Ishikawa (cell line): ENCODE data around the gene ARL4A.

Source experiments
- CEBPB ChIP-seq: IDR thresholded peaks from 2 replicates; pipeline ENCODE4 v1.6.1; 2012
- EGR1 ChIP-seq: IDR thresholded peaks from 2 replicates; pipeline ENCODE4 v1.6.1; 2012
- EP300 ChIP-seq: IDR thresholded peaks from 2 replicates; pipeline ENCODE4 v1.6.1; 2012; ENCODE audit warnings: borderline replicate concordance
- FOXM1 ChIP-seq: IDR thresholded peaks from 2 replicates; pipeline ENCODE4 v1.6.1; 2012; ENCODE audit warnings: low read depth, borderline replicate concordance
- NFIC ChIP-seq: IDR thresholded peaks from 2 replicates; pipeline ENCODE4 v1.6.1; 2012
- RAD21 ChIP-seq: IDR thresholded peaks from 2 replicates; pipeline ENCODE4 v1.6.1; 2012; ENCODE audit warnings: low read depth
- TCF12 ChIP-seq: IDR thresholded peaks from 2 replicates; pipeline ENCODE4 v1.6.1; 2012; ENCODE audit warnings: low read depth
- TF ChIP-seq, protein P1 (sequence below): IDR thresholded peaks from 2 replicates; pipeline ENCODE4 v1.6.1; 2012; ENCODE audit warnings: low read depth, mild to moderate bottlenecking
- TF ChIP-seq, protein P2 (sequence below): IDR thresholded peaks from 2 replicates; pipeline ENCODE4 v1.6.1; 2012

DNA sequence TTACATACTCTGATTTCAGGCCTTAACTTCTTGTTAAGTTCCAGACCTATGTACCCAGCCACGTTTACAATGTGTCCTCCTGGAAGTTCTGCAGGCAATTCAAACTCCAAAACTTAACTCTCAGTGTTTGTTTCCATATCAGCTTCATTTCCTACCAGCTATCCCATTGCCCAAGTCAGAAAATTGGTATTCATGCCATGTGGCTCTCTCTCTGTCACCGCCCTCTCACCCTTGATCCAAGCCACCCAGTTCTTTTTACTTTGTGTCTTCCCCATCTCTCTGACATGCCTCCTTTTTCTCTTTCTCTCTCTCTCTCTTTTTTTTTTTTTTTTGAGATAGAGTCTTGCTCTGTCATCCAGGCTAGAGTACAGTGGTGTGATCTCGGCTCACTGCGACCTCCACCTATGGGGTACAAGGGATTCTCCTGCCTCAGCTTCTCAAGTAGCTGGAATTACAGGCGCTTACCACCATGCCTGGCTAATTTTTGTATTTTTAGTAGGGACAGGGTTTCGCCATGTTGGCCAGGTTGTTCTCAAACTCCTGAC is 33.9 kb downstream of the ARL4A start:
- TF ChIP-seq, protein P1, sequence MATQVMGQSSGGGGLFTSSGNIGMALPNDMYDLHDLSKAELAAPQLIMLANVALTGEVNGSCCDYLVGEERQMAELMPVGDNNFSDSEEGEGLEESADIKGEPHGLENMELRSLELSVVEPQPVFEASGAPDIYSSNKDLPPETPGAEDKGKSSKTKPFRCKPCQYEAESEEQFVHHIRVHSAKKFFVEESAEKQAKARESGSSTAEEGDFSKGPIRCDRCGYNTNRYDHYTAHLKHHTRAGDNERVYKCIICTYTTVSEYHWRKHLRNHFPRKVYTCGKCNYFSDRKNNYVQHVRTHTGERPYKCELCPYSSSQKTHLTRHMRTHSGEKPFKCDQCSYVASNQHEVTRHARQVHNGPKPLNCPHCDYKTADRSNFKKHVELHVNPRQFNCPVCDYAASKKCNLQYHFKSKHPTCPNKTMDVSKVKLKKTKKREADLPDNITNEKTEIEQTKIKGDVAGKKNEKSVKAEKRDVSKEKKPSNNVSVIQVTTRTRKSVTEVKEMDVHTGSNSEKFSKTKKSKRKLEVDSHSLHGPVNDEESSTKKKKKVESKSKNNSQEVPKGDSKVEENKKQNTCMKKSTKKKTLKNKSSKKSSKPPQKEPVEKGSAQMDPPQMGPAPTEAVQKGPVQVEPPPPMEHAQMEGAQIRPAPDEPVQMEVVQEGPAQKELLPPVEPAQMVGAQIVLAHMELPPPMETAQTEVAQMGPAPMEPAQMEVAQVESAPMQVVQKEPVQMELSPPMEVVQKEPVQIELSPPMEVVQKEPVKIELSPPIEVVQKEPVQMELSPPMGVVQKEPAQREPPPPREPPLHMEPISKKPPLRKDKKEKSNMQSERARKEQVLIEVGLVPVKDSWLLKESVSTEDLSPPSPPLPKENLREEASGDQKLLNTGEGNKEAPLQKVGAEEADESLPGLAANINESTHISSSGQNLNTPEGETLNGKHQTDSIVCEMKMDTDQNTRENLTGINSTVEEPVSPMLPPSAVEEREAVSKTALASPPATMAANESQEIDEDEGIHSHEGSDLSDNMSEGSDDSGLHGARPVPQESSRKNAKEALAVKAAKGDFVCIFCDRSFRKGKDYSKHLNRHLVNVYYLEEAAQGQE: no peak
- TF ChIP-seq CEBPB (no peak), EGR1 (no peak), NFIC (no peak), EP300 (no peak), FOXM1 (no peak), TCF12 (no peak), RAD21 (no peak)
- TF ChIP-seq, protein P2, sequence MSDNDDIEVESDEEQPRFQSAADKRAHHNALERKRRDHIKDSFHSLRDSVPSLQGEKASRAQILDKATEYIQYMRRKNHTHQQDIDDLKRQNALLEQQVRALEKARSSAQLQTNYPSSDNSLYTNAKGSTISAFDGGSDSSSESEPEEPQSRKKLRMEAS: no peak
